Stimulated activated CD4-positive, alpha-beta T cell treated with anti-CD3 and anti-CD28 coated beads, TNF-alpha, amount 100 ng/mL, for 24 hours (primary cell): ENCODE data around the gene PISD.

Experiments used
- DNase-seq, 3 experiments: peaks; one replicate each; pipeline ENCODE4 v3.0.0-alpha.2; 2020; ENCODE audit warnings: low read depth in 3 of 3

The PISD gene

DNA sequence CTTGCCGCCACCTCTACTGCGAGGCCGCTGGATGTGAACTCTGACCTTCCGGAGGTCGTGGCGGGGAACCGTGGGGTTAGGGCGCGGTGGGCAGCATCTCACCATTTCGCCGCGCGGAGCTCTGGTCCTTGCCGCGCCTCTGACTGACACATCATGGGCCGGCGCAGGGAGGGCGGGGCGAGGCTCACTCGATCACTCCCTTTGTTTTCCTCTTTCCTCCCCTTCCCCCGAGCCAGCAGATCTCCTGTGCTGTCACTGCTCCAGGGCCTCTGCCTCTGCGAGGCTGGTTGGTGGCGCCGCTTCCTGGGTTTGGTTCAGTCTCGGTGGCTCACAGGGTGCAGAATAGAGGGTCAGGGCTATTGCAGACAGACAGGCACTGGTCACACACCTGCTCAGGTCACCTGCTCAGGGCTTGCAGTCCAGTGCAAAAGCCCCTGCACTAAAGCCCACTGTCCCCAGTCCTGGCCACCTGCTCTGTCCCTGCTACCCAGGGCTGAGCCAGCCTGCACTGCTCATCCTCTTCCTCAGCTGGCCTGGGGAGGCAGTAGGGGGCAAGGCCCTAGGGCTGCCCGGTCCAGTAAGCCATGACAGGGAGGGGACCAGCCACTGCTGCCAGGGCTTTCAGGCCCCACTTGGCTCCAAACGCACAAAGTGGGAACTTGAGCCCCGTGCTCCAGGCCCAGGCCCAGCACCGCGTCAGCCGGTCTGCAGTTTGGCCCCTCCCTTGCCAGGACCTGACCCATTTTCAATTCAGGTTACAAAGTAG lies 36.2 kb downstream of the PISD start:
- DNase-seq, result no peak

DNA sequence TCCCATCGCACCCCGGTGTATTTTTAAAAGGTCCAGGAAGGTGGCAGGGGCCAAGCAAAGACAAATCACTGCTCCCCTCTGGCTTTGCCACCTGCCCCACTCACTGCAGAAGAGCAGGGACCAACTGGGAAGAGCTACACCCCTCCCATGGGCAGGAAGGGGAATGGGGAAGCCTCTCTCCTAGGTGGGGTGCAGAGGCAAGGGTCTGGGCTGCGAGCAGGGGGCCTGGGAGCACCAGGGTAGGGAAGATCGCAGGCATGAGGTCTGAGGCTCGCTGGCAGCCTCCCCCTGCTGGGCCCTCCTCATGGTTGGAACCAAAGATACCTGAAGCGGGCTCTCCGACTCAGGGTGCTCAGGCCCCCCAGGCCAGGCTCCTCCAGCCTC lies 36.8 kb downstream of the PISD start:
- no peak for DNase-seq

DNA sequence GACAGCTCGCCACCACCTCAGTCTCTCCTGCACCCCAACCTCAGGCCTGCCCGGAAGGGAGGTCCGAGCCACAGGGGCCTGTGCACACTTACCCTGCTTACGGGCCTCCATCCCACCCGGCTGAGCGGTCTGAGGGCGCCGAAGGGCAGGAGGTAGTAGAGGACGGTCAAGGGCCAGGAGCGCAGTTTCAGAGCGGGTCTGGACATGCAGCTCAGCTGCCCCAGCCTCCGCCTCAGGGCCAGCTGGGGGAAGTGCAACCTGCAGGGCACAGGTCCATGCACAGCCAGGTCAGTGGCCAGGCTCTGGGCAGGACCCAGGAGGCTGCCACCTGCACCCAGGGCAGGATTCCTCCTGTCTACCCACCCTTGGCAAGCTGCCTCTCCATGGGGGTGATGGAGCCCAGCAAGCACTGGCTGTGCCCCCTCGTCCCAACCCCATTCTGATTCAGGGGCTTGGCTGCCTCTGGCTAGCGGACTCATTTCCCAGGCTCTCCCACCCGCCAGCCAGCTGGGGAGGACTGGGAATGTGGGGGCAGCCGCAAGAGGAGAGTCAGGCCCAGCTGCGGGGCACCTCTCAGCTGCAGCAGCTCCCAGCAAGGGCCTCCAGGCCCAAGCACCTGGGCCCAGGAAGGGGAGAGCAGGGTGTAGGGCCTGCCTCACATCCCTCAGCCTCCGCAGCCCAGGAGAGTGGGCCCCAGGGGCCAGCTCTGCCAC lies 38.3 kb downstream of the PISD start:
- DNase-seq, result no peak

DNA sequence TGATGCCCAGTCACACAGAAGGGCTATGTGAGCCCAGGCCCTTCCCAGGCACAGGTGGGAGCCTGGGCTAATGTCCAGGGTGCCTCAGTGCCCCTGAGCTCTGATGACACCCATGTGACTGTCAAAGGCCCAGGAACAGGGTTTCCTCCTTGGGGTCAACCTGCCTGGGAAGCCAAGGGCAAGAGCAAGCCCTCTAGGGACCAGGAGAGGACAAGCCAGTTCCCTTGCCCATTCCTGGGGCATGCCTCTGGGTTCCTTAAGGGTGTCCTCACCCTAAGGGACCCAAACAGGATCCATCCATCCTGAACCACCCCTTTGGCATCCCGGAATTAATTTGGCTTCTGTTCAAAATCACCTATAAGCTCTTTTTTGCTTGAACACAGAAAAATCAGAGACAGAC lies 39.0 kb downstream of the PISD start:
- no peak for DNase-seq

DNA sequence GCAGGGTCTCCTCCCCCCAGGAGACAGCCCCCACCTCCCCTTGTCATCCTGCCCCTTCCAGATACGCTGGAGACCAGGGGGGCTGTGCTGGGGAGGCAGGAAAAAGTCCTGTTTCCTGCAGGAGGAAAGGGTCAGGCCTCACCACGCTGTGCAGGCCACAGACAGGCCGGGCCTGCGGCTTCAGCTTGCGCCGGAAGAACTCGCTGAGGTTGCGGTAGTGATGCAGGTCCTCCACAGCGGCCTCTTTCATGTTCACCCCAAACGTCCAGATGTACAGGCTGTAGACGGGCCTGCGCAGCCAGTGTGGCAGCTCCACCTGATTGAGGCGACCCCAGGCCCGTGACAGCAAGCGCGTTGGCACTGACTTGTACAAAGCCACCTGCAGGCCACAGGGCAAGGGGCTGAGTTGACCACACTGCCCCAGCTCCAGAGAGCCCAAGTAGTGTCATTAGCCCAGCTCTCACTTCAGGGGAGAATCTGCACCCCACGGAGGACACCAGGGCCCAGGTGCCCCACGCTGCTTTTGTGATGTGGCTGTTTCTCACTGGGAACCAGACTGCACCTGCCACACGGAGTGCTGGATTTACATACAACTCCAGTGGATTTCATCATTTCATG lies 40.4 kb downstream of the PISD start:
- no peak for DNase-seq

DNA sequence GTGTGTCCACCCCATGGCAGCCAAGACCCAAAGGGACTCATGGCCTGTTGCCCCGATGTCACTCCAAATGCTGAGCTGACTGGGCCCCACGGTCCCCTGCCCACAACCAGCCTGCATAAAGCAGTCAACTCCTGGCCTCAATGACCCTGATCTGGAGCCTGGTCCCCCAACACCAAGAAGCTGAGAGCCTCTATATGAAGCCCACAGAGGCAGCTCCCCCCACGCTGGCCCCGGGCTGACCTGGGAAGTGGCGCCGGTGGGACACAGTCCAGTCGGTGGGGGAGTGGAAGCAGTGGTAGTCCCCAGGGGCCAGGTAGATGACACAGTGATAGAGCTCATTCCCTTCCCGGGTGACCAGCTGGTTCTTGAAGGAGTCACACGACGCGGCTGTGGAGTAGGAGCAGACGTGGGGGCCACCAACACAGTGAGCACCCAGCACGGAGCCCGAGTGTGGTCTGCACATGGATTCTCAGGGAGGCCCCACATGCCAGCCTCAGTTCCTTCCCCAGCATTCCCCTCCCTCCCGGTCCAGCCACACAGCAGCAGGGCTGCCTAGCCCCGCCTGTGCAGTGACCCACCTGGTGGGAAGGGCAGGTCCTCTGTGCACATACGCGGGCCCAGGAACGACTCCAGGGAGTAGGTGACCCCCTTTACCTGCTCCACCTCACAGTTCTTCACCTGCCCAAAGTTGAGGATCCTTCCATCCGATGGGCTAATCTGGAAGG lies 41.1 kb downstream of the PISD start:
- no peak for DNase-seq

DNA sequence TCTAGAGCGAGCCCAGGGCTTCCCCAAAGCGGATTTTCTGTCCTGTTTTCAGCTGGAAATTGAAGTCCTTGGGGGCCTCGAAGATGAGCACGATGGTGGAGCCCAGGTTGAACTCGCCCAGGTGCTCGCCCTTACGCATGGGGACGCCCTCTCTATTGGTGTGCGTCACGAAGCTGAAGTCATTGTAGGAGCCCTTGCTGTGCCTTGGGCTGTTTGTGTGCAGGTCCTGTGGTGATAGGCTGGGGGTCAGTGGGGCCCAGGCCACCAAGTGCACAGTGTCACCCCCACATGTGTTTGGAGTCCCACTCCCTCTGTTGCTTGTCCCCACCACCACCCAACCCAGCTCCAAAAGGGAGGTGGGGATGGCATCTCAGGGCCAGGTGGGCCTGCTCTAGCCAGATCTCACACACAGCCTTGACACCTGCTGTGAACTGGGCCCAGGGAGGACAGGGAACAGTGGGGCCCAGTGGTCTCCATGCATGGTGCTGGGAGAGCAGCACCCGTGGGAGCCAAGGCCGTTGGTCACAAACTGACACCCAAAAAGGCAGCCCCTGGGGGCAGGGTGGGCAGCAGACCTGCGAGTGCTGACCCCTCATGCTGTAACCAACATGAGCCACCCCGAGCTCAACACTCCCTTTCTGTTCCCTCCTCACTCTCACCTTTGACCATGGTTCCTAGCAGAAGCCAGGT lies 42.3 kb downstream of the PISD start:
- DNase-seq, result no peak

DNA sequence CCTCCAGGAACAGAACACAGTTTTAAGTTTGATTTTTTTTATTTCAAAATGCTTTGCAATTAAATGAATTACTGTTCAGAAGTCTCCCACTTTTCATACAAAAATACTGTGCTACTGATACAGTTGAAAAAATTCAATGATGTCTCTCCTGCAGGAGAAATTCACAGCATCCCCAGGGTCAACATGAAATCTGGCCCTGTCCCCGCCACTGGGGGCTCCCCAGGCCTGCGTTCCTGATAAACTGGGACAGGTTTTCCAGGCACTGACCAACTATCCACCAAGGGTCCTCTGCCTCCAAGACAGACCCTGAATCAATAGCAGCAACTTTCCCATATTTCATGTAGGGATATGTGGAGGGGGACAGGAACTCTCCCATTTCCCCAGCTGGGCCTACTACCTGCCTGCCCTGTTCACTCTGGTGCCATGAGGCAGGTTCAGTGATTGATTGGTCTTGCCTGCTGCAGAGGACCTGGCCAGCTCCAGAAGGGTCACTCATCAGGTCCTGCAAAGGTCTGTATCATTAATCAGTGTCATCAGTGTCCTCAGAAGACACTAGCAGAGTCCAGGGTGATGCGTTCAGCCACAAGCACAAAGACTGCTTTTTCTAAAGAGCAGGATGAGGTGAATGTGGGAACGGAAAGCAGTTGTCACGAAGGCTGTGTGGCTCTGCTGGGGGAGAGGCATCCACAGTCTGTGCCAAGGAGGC lies 43.4 kb downstream of the PISD start:
- DNase-seq, result no peak

DNA sequence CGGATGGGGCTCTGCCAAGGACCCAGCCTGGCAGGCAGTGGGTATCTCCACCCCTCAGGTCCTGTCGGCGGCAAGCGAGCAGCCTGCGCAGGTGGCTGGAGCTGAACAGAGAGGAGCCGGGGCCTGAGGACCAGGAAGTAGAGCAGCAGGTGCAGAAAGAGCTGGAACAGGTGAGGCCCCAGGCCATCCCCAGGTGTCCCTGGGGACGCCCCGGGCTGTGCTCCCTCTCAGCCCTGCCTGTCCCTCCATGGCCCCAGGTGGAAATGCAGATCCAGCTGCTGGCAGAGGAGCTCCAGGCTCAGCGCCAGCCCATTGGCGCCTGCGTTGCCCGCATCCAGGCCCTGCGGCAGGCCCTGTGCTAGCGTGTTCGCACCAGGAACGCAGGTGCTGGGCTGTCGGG lies 44.0 kb downstream of the PISD start:
- DNase-seq, result no peak

DNA sequence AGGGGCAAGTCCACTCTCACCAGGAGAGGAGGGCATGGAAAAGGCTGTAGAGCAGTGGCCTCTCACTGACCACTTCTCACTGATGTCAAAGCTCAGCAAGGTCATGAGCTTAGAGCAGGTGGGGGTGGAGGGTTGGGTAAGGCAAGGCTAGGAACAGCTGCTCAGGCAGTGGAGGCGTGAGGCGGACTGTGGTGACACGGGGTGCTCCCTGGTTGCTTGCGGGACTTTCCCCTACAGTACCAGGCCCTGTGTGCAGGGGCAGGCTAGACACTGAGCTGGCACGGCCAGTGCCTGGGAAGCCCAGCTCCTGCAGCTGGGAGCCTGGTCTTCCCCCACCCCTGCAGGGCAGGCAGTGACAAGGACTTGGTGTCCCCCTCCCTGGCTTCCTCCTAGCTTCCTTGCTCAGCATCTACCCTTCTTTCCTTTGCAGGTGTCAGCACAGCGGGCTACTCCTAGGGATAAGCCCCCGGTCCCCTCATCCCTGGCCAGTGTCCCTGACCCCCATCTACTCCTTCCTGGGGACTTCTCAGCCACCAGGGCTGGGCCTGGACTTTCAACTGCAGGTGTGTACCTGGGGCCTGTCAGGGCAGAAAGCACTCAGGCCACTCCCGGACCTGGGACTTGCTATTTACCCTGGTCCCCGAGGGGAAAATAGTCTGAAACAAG lies 45.6 kb downstream of the PISD start:
- DNase-seq, result peak in 1 of 3 experiments; percentile 59

DNA sequence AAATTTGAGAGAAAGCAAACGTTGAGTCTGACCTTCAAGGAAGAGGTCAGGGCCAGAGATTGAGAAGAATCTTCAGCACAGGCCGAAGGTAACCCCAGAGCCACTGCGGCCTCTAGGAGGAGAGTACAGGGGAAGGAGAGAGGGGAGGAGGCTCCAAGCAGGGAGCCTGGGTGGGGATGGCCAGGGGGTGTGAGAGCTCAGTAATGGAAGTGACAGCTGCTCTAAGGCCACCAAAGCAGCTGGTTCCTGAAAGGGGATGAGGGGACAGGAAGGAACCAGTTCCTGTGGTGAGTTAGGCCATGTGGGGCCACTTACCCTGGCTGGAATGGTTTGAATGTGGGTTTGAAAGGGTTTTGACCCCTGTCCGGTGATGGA lies 46.1 kb downstream of the PISD start:
- no peak for DNase-seq

DNA sequence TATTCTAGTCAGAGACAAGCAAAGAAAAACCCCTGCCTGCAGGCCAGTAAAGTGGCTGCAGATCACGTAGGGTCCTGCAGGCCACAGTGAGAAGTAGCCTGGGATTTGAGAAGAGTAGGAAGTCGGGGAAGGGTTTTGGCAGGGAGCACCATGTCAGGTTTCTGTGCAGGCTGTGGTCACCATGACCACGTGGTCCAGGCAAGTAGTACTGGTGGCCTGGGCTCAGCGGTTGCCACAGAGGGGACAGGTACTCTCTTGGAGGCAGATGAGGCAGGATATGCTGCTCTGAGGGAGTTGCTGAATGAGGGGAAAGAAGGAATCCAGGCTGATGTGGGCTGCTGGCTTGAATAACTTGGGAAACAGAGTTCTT lies 46.5 kb downstream of the PISD start:
- DNase-seq, result no peak

DNA sequence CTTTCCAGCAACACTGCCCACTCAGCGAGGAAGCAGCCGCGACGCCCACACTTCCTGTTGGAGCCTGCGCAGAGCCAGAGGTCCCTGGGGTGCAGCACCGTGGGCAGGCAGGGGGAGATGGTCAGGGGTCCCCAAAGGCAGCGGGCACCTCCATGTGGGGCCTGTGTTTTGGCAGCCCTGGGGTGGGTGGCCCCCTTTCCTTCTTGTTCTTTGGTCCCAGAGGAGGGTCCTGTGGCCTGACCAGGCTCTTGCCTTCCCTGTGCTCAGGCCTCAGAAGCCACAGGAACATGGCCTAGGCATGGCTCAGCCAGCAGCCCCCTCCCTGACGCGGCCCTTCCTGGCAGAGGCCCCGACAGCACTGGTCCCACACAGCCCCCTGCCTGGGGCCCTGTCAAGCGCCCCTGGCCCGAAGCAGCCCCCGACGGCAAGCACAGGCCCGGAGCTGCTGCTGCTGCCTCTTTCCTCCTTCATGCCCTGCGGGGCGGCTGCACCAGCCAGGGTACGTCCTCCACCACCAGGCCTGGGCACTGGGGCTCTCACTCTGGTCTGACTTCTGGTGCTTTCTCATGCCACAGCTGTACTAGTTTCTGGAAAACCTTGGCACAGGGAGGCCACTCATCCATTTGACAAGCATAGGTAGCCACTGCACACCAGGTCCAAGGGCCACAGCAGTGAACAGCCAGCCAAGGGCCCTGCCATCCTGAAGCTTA lies 47.1 kb downstream of the PISD start:
- DNase-seq, result no peak

DNA sequence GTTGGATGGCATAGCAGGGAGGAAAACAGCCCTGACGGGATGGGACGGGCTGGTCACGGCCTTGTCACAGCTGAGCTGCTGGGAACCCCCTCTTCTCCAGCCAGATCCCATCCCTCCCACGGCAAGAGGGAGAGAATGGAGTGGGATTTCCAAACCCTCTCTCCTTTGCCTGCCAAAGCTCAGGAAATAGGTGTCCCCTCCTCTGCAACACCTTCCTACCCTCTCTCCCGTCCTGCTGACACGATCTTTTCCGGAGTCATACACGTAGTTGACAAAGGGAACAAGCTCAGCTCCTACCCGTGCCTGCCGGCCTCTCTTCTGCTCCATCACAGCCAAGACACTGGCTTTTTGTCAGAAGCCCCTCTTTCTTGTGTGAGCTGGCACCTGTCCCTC lies 48.1 kb downstream of the PISD start:
- no peak for DNase-seq

DNA sequence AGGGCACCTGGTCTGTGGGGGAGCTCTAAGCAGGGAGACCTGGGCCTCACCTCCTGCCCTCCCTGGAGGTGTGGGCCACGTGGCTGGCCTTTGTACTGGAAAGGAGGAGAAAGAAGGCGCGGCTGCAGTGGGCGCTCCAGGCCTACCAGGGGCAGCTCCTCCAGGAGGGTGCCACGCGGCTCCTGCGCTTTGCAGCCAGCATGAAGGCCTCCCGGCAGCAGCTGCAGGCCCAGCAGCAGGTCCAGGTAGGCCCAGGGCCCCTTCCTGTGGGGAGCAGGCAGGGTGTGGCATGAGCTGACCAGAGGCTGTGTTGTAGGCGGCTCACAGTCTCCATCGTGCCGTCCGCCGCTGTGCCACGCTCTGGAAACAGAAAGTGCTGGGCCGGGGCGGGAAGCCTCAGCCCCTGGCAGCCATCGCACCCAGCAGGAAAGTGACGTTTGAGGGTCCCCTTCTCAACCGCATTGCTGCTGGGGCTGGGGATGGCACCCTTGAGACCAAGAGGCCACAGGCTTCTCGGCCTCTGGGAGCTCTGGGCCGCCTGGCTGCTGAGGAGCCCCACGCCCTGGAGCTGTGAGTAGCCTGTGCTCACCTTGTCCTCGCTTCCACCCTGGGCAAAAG lies 48.6 kb downstream of the PISD start:
- no peak for DNase-seq

DNA sequence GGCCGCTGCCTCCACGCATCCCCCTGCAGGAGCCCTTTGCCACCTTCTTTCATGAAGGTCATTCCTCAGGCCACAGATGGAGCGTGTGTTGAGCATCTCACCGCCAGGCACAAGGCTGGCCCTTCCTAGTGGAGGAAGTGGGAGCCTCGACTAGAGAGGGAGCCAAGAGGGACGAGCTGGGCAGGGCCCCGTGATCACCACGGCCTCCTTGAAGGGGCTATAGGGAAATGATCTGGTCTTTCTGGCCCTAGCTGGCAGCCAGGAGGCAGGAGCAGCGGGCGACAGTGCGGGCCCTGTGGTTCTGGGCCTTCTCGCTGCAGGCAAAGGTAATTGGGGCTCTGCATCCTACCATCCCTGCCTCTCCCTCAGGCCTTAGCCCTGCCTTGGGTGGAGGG lies 49.1 kb downstream of the PISD start:
- no peak for DNase-seq

DNA sequence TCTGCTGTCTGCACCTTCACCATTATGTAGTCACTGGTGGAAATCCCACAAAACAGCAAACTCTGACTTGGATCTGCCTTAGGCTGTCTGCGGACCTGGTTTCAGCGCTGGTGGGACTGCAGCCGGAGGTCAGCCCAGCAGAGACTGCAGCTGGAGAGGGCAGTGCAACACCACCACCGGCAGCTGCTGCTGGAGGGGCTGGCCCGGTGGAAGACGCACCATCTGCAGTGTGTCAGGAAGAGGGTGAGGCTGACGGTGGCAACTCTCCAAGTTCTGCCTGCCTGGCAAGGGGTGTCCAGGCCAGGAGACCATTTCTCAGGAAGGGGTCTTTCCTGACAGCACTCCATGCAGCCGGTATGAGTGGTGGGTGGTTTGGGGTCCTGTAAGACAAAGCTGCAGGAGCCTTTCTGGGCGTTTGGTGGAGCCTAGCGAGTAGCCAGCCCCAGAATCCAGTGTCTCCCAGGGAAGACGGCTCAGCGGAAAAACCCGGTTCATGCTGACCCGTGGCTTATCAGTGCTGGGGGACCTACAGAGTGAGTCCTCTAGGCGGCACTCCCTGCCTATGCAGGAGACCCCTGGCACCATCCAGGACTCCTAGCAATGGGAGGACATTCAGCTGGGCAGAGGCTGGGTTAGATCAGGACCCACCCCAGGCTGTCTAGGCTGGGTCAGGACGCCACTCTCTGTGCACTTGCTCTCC lies 50.8 kb downstream of the PISD start:
- DNase-seq, result no peak

DNA sequence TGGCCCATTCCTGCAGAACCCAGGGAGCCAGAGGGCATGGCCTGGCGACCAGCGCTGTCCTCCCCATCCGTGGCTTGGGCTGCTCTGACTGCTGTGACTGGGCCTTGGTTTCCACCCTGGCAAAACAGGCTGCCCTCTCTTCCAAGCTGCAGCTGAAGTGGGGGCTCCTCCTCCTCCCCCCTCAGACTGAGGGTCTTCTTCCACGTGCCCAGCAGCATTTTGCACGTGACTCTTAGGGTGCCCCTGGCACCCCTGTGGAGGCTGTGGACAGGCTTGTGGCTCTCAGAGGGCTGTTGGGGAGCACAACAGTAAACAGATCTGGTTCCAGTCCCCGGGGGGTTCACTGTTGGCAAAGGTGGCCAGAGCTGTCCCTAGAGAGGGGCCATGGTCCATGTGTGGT lies 51.4 kb downstream of the PISD start:
- no peak for DNase-seq

DNA sequence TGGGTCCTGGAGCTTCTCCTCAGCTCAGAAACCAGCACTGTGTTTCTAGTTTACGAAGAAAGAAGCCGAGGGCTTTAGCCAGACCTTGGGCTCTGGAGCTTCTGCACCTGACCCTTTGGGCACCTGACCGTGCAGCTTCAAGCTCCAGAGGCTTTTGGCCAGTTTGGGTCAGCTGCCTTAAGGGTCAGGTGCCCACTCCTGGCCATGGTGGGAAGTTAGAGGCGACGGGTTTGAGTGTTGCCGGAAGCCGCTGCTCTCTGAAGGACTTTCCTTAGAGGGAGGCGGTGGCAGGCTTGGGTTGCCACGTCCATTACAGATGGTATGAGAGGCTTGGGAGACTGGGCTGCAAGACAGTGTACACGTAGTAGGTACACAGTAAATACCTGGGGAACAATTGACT lies 52.3 kb downstream of the PISD start:
- DNase-seq, result no peak
